ENCODE data around the gene PTGDS. TPM values are rescaled to one million over a fixed set of nuclear protein-coding genes. Genes with fewer than 3 reads are reported as not detected.

PTGDS gene
- total and polyA plus RNA-seq, 10 of the 15 experiments (the other 5 are each of a cell fraction or from before 2014, with no cell fraction given) = not detected

DNA sequence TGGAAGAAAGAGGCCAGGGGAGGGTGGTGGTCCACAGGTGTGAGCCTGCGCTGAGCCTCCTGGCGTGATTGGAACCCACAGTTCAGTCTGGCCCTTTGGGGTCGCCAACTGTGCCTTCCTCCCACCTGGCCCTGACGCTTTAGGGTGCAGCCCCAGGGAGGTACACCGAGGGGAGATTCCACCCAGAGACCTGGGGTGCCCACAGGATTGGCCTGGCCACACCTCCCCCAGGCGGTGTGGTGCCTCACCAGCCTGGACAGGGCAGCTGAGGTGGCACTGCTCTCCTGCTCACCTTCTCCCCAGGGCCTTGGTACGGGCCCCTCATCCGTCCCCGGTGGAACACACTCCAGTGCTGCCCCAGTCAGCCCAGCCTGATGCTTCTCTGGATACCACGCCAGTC is 20.1 kb downstream of the PTGDS start:
- Histone ChIP-seq H3K27ac (ENCODE audit: control insufficient read depth, insufficient read depth) (no peak overlapping the region), H3K27me3 (replicated peaks in 1 of 2; ENCODE audit: control insufficient read depth in 2 of 2, insufficient read depth in 2 of 2, low read length in 1 of 2) (peaks cover 2 to 10% of the 10 kb centered on the region in 2 experiments; a peak in 3 of 4 replicates), H3K4me3 (no peak overlapping the region), H3K79me2 (ENCODE audit: control insufficient read depth, insufficient read depth, low read length) (no peaks in the 10 kb centered on the region; the same call in 1 of the 2 replicates), H4K20me1 (ENCODE audit: control insufficient read depth, insufficient read depth) (no peaks in the 10 kb centered on the region), H3K4me2 (ENCODE audit: control insufficient read depth, insufficient read depth) (peak overlapping the region; percentile 7; the same call in 1 of the 2 replicates), H3K9me3 (replicated peaks; ENCODE audit: control insufficient read depth, insufficient read depth, low read length) (no peaks in the 10 kb centered on the region), H3K36me3 (ENCODE audit: control insufficient read depth in 2 of 2, insufficient read depth in 2 of 2, low read length in 1 of 2) (no peaks in the 10 kb centered on the region), H2AFZ (ENCODE audit: control insufficient read depth, low read depth, low read length) (no peak overlapping the region), H3K4me1 (ENCODE audit: control insufficient read depth, insufficient read depth, low read length) (peaks cover 45% of the 10 kb centered on the region), H3K9ac (ENCODE audit: control insufficient read depth, insufficient read depth, low read length) (no peak overlapping the region)
- in situ Hi-C loops (cut with MboI) (no loop called here), intact Hi-C loops (cut with micrococcal nuclease; ENCODE audit: unreplicated experiment) (no loop called here)
- DNase-seq (ENCODE audit: low read depth, low spot score) (no peak), FAIRE-seq (no peak), ATAC-seq (no peak)
- RAD21 ChIA-PET (ENCODE audit: unreplicated experiment) = interaction anchor here (1.0 kb wide), 1 partner anchor 37 kb away, joined by 3 read pairs; no protein-coding TSS in a partner anchor
- CTCF ChIA-PET = interaction anchor here (0.6 to 2.1 kb wide), 2 partner anchors 38 to 538 kb away, joined by 4 to 8 read pairs; no protein-coding TSS in a partner anchor
- WGBS (ENCODE audit: insufficient coverage, insufficient replicate concordance, low lambda C conversion rate, missing lambda C conversion rate) = 53% methylated on average over 10 of the region's 10 CpGs
- SMC1A ChIA-PET (ENCODE audit: uncharacterized antibody, unreplicated experiment) = no interaction called here
- BruUV-seq (replicated peaks) = no TSS peak
- POLR2A ChIA-PET = no interaction called here
- TF ChIP-seq BMI1 (IDR thresholded peaks at IDR 0.05; ENCODE audit: borderline replicate concordance) (no peak), POLR2A (IDR thresholded peaks at IDR 0.05; ENCODE audit: low read depth, low read length) (0 out of 2 replicates have a peak, but pooled peaks have one; percentile 18), CEBPB (IDR thresholded peaks at IDR 0.05; ENCODE audit: borderline replicate concordance in 1 of 2, low read depth in 2 of 2, low read length in 2 of 2) (no peak), PAX5 (IDR thresholded peaks at IDR 0.05; ENCODE audit: borderline replicate concordance, low read depth, low read length) (no peak), MXI1 (IDR thresholded peaks at IDR 0.05; ENCODE audit: low read depth, low read length) (no peak), ESRRA (IDR thresholded peaks at IDR 0.05; ENCODE audit: low read length) (no peak)

DNA sequence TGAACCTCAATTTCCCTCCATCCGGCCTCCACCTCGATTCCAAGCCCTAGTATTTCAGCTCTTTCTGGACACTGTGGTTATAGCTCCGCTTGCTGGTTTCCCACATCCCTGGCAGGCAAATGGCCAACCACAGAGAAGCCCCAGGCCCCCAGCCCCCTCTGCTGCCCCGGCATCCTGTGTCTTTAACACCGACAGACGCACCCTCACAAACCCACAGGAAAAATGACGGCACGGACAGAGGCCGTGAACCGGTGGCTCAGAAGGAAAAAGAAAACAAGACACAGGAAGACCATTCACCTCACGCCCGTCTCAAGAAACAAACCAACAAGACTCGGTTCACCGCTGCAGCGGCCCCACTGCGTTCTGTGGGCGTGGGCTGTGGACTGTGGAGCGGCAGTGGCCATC is 20.5 kb downstream of the PTGDS start:
- H3K4me1 ChIP-seq (ENCODE audit: control insufficient read depth, insufficient read depth, low read length) = peaks cover 42% of the 10 kb centered on the region
- WGBS (ENCODE audit: insufficient coverage, insufficient replicate concordance, low lambda C conversion rate, missing lambda C conversion rate) = 3% methylated on average over 14 of the region's 18 CpGs
- FAIRE-seq = no peak
- no peak overlapping the region for H3K27ac ChIP-seq (ENCODE audit: control insufficient read depth, insufficient read depth)
- SMC1A ChIA-PET (ENCODE audit: uncharacterized antibody, unreplicated experiment) = no interaction called here
- peak overlapping the region; percentile 7; the same call in 1 of the 2 replicates for H3K4me2 ChIP-seq (ENCODE audit: control insufficient read depth, insufficient read depth)
- CTCF ChIA-PET = no interaction called here
- H3K9me3 ChIP-seq (replicated peaks; ENCODE audit: control insufficient read depth, insufficient read depth, low read length) = no peaks in the 10 kb centered on the region
- no peak for ATAC-seq
- no peak for DNase-seq (ENCODE audit: low read depth, low spot score)
- in situ Hi-C loops (cut with MboI) (no loop called here), intact Hi-C loops (cut with micrococcal nuclease; ENCODE audit: unreplicated experiment) (no loop called here)
- H3K4me3 ChIP-seq = no peak overlapping the region
- H3K27me3 ChIP-seq (replicated peaks in 1 of 2; ENCODE audit: control insufficient read depth in 2 of 2, insufficient read depth in 2 of 2, low read length in 1 of 2) = peaks cover 2 to 10% of the 10 kb centered on the region in 2 experiments; a peak in 3 of 4 replicates
- H2AFZ ChIP-seq (ENCODE audit: control insufficient read depth, low read depth, low read length) = no peak overlapping the region
- no peaks in the 10 kb centered on the region for H4K20me1 ChIP-seq (ENCODE audit: control insufficient read depth, insufficient read depth)
- no peaks in the 10 kb centered on the region for H3K36me3 ChIP-seq (ENCODE audit: control insufficient read depth in 2 of 2, insufficient read depth in 2 of 2, low read length in 1 of 2)
- H3K79me2 ChIP-seq (ENCODE audit: control insufficient read depth, insufficient read depth, low read length) = no peaks in the 10 kb centered on the region; the same call in 1 of the 2 replicates
- BruUV-seq (replicated peaks) = no TSS peak
- POLR2A ChIA-PET = no interaction called here
- TF ChIP-seq RUNX3 (IDR thresholded peaks at IDR 0.05; ENCODE audit: low read length) (peak; percentile 13; the same call in 1 of the 2 replicates), IKZF2 (IDR thresholded peaks at IDR 0.05) (no peak)
- H3K9ac ChIP-seq (ENCODE audit: control insufficient read depth, insufficient read depth, low read length) = no peak overlapping the region
- RAD21 ChIA-PET (ENCODE audit: unreplicated experiment) = no interaction called here
